SK-N-SH (cell line): ENCODE data around the gene PRKCA.

ENCODE experiments used
- ELF1 ChIP-seq: IDR thresholded peaks from 2 replicates; pipeline ENCODE4 v1.4.0; 2012
- EP300 ChIP-seq, 2 experiments: IDR thresholded peaks; 2 replicates each; pipeline versions ENCODE4 v1.4.0 to v1.6.1; 2012; ENCODE audit warnings: borderline replicate concordance in 1 of 2, low read depth in 1 of 2, low read length in 1 of 2
- NRF1 ChIP-seq: IDR thresholded peaks from 2 replicates; pipeline ENCODE4 v1.6.1; 2012; ENCODE audit warnings: low read depth, mild to moderate bottlenecking, low read length
- POLR2AphosphoS5 ChIP-seq: IDR thresholded peaks from 2 replicates; pipeline ENCODE4 v1.6.1; 2012; ENCODE audit warnings: low read depth, low read length
- SIN3A ChIP-seq: IDR thresholded peaks from 2 replicates; pipeline ENCODE4 v1.6.1; 2012; ENCODE audit warnings: low read depth, mild to moderate bottlenecking, low read length, moderate library complexity, borderline replicate concordance
- SMC3 ChIP-seq: IDR thresholded peaks from 2 replicates; pipeline ENCODE4 v1.6.1; 2012; ENCODE audit warnings: low read depth, low read length, improper control_type of control experiment
- TCF12 ChIP-seq: IDR thresholded peaks from 2 replicates; pipeline ENCODE4 v1.4.0; 2012
- YY1 ChIP-seq: IDR thresholded peaks from 2 replicates; pipeline ENCODE4 v1.4.0; 2012; ENCODE audit warnings: low read depth, mild to moderate bottlenecking
- TF ChIP-seq, protein P1 (sequence below): fragments of 200-600 bp; sonication (generic); IDR thresholded peaks from 2 replicates; pipeline ENCODE4 v1.6.1; 2017; ENCODE audit warnings: antibody characterized with exemption, mild to moderate bottlenecking, moderate library complexity
- TF ChIP-seq, protein P2 (sequence below): IDR thresholded peaks from 2 replicates; pipeline ENCODE4 v1.6.1; 2012; ENCODE audit warnings: mild to moderate bottlenecking, low read depth, low read length, moderate library complexity
- TF ChIP-seq, protein P3 (sequence below): fragments of 150-350 bp; IDR thresholded peaks from 2 replicates; pipeline ENCODE4 v1.6.1; 2017; ENCODE audit warnings: antibody characterized with exemption, low read length, low read depth, borderline replicate concordance
- TF ChIP-seq, protein P4 (sequence below): IDR thresholded peaks from 2 replicates; pipeline ENCODE4 v1.4.0; 2012; ENCODE audit warnings: low read depth, borderline replicate concordance
- TF ChIP-seq, protein P5 (sequence below): IDR thresholded peaks from 2 replicates; pipeline ENCODE4 v1.4.0; 2012; ENCODE audit warnings: low read depth
- TF ChIP-seq, protein P6 (sequence below): fragments of 150-350 bp; IDR thresholded peaks from 2 replicates; pipeline ENCODE4 v1.6.1; 2016; ENCODE audit warnings: mild to moderate bottlenecking, low read depth, low read length

DNA sequence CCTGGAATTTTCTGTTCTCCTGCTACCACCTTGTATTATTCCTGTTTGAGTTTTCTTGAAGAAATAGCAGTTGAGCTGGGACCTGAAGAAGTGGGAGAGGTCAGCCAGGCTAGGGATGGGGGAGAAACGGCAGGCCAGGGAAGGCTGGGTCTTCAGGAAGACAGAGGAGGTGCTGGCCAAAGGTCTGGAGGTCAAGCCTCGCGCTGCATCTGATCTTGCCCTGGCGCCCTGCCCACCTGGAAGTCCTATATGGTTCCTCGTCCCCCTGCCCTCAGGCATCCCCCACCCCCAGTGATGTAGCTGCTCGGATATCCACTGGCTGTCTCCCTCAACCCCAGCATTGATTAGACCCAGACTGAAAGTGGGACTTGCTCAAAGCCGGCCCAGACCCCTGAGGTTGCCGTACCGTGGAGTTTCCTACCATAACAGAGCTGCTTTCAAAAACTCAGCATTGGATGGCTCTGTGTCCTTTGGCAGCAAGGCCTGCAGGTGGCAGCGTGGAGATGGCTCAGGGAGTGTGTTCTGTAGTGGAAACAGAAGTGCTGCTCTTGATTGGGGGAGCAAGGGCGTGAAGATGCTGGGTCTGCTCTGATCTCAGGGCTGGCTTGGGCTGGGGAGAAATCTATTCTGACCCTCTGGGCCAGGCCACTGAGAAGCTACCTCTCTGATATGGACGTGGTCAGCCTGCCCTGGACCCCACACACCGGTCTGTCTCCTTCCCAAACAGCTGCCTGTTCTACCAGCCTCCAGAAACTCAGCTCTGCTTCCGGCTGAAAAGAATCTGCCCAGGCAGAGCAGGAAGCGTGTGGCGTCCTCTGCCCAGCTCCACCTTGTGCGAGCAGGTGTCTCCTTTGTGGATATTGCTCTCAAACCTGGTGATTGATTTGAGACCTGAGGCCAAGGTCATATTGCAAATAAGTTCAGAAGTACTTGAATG, 425.5 kb downstream of the PRKCA start:
- TF ChIP-seq POLR2AphosphoS5 (no peak), SIN3A (no peak), YY1 (no peak), NRF1 (no peak), EP300 (IDR thresholded peaks at IDR 0.05; ENCODE audit: borderline replicate concordance in 1 of 2, low read depth in 1 of 2, low read length in 1 of 2) (no peak), ELF1 (no peak), SMC3 (peak; percentile 91), TCF12 (no peak)
- TF ChIP-seq, protein P1, sequence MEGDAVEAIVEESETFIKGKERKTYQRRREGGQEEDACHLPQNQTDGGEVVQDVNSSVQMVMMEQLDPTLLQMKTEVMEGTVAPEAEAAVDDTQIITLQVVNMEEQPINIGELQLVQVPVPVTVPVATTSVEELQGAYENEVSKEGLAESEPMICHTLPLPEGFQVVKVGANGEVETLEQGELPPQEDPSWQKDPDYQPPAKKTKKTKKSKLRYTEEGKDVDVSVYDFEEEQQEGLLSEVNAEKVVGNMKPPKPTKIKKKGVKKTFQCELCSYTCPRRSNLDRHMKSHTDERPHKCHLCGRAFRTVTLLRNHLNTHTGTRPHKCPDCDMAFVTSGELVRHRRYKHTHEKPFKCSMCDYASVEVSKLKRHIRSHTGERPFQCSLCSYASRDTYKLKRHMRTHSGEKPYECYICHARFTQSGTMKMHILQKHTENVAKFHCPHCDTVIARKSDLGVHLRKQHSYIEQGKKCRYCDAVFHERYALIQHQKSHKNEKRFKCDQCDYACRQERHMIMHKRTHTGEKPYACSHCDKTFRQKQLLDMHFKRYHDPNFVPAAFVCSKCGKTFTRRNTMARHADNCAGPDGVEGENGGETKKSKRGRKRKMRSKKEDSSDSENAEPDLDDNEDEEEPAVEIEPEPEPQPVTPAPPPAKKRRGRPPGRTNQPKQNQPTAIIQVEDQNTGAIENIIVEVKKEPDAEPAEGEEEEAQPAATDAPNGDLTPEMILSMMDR: peak; percentile 70
- TF ChIP-seq, protein P2, sequence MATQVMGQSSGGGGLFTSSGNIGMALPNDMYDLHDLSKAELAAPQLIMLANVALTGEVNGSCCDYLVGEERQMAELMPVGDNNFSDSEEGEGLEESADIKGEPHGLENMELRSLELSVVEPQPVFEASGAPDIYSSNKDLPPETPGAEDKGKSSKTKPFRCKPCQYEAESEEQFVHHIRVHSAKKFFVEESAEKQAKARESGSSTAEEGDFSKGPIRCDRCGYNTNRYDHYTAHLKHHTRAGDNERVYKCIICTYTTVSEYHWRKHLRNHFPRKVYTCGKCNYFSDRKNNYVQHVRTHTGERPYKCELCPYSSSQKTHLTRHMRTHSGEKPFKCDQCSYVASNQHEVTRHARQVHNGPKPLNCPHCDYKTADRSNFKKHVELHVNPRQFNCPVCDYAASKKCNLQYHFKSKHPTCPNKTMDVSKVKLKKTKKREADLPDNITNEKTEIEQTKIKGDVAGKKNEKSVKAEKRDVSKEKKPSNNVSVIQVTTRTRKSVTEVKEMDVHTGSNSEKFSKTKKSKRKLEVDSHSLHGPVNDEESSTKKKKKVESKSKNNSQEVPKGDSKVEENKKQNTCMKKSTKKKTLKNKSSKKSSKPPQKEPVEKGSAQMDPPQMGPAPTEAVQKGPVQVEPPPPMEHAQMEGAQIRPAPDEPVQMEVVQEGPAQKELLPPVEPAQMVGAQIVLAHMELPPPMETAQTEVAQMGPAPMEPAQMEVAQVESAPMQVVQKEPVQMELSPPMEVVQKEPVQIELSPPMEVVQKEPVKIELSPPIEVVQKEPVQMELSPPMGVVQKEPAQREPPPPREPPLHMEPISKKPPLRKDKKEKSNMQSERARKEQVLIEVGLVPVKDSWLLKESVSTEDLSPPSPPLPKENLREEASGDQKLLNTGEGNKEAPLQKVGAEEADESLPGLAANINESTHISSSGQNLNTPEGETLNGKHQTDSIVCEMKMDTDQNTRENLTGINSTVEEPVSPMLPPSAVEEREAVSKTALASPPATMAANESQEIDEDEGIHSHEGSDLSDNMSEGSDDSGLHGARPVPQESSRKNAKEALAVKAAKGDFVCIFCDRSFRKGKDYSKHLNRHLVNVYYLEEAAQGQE: no peak
- TF ChIP-seq, protein P3, sequence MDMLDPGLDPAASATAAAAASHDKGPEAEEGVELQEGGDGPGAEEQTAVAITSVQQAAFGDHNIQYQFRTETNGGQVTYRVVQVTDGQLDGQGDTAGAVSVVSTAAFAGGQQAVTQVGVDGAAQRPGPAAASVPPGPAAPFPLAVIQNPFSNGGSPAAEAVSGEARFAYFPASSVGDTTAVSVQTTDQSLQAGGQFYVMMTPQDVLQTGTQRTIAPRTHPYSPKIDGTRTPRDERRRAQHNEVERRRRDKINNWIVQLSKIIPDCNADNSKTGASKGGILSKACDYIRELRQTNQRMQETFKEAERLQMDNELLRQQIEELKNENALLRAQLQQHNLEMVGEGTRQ: no peak
- TF ChIP-seq, protein P4, sequence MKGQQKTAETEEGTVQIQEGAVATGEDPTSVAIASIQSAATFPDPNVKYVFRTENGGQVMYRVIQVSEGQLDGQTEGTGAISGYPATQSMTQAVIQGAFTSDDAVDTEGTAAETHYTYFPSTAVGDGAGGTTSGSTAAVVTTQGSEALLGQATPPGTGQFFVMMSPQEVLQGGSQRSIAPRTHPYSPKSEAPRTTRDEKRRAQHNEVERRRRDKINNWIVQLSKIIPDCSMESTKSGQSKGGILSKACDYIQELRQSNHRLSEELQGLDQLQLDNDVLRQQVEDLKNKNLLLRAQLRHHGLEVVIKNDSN: no peak
- TF ChIP-seq, protein P5, sequence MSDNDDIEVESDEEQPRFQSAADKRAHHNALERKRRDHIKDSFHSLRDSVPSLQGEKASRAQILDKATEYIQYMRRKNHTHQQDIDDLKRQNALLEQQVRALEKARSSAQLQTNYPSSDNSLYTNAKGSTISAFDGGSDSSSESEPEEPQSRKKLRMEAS: no peak
- TF ChIP-seq, protein P6, sequence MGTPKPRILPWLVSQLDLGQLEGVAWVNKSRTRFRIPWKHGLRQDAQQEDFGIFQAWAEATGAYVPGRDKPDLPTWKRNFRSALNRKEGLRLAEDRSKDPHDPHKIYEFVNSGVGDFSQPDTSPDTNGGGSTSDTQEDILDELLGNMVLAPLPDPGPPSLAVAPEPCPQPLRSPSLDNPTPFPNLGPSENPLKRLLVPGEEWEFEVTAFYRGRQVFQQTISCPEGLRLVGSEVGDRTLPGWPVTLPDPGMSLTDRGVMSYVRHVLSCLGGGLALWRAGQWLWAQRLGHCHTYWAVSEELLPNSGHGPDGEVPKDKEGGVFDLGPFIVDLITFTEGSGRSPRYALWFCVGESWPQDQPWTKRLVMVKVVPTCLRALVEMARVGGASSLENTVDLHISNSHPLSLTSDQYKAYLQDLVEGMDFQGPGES: no peak
